GM21619 (cell line): ENCODE results near the gene MLKL.

ENCODE experiments used
- ATAC-seq: cut with Tn5 transposase; IDR thresholded peaks from one replicate; pipeline ENCODE4 v1.9.1; 2021; ENCODE audit not compliant: unreplicated experiment

The MLKL gene

GRCh38 chr16:74700438-74701225, at the start of gene MLKL:
TSS of gene MLKL (minus strand) at chr16:74700862. CDS start at chr16:74695757, 5,105 bp downstream.
- peak; percentile 46 for ATAC-seq

- no peak for ATAC-seq
Observed at GRCh38 chr16:74749291-74750055, 48.8 kb upstream of the MLKL start.

GRCh38 chr16:74748616-74749026, 48.0 kb upstream of the MLKL start:
- no peak for ATAC-seq

GRCh38 chr16:74747716-74748615, 47.3 kb upstream of the MLKL start:
- no peak for ATAC-seq

GRCh38 chr16:74745926-74746325, 45.3 kb upstream of the MLKL start:
- ATAC-seq: no peak

GRCh38 chr16:74745109-74745615, 44.5 kb upstream of the MLKL start:
- no peak for ATAC-seq

GRCh38 chr16:74744566-74744965, 43.9 kb upstream of the MLKL start:
- ATAC-seq: no peak

GRCh38 chr16:74743668-74744299, 43.1 kb upstream of the MLKL start:
- ATAC-seq: no peak

GRCh38 chr16:74743045-74743667, 42.5 kb upstream of the MLKL start:
- ATAC-seq: no peak

- no peak for ATAC-seq
Observed at GRCh38 chr16:74742051-74742481, 41.4 kb upstream of the MLKL start.

GRCh38 chr16:74740795-74741304, 40.2 kb upstream of the MLKL start:
- no peak for ATAC-seq

- ATAC-seq: no peak
Observed at GRCh38 chr16:74739275-74739674, 38.6 kb upstream of the MLKL start.

GRCh38 chr16:74738816-74739215, 38.2 kb upstream of the MLKL start:
- no peak for ATAC-seq

- no peak for ATAC-seq
Observed at GRCh38 chr16:74738113-74738541, 37.5 kb upstream of the MLKL start.

- no peak for ATAC-seq
Observed at GRCh38 chr16:74737521-74737920, 36.9 kb upstream of the MLKL start.

GRCh38 chr16:74736531-74737157, 36.0 kb upstream of the MLKL start:
- no peak for ATAC-seq

GRCh38 chr16:74735554-74735953, 34.9 kb upstream of the MLKL start:
- ATAC-seq: no peak

GRCh38 chr16:74735162-74735452, 34.4 kb upstream of the MLKL start:
- no peak for ATAC-seq

- ATAC-seq: no peak
Observed at GRCh38 chr16:74734361-74735161, 33.9 kb upstream of the MLKL start.
